GM18520 (cell line): ENCODE results near the gene PEAR1.

ENCODE experiments used
- ATAC-seq: cut with Tn5 transposase; IDR thresholded peaks from one replicate; pipeline ENCODE4 v1.9.1; 2021; ENCODE audit not compliant: unreplicated experiment

The PEAR1 gene

GRCh38 chr1:156899956-156900718 lies 6.6 kb downstream of the PEAR1 start:
- no peak for ATAC-seq

DNA sequence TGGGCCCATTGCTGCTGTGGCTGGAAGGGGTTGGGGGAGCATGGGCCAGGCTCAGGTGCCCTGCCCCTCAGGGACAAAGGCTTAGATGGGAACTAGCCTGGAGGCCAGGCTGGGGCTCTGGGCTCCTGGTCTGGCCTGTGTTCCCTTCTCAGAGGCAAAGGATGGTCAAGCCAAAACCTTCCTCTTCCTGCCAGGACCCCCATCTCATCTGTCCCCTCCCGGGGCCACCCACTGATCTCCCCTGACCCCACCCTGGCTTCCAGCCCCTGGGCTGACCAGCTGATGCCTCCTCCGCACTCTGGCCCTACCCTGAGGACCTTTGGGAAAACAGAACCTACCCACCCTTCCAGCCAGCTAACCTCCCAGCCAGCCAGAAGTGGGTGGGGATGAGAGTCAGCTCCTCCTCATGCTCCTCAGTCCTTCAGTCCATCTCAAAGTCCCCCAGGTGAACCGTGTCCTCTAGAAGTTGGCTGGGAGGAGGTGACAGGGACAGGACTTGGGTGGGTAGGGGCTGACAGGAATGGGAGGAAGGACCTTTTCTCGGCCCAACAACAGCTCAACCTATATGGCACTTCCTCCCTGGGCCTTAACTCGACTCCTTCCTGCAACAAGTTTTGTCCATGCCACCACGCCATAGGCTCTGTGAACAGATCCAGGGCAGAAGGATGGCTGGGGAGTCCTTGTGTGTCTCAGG lies 7.5 kb downstream of the PEAR1 start:
- no peak for ATAC-seq

- no peak for ATAC-seq
Measured at GRCh38 chr1:156901590-156901900, 8.0 kb downstream of the PEAR1 start.

GRCh38 chr1:156901966-156902915 lies 8.7 kb downstream of the PEAR1 start:
- ATAC-seq = no peak

DNA sequence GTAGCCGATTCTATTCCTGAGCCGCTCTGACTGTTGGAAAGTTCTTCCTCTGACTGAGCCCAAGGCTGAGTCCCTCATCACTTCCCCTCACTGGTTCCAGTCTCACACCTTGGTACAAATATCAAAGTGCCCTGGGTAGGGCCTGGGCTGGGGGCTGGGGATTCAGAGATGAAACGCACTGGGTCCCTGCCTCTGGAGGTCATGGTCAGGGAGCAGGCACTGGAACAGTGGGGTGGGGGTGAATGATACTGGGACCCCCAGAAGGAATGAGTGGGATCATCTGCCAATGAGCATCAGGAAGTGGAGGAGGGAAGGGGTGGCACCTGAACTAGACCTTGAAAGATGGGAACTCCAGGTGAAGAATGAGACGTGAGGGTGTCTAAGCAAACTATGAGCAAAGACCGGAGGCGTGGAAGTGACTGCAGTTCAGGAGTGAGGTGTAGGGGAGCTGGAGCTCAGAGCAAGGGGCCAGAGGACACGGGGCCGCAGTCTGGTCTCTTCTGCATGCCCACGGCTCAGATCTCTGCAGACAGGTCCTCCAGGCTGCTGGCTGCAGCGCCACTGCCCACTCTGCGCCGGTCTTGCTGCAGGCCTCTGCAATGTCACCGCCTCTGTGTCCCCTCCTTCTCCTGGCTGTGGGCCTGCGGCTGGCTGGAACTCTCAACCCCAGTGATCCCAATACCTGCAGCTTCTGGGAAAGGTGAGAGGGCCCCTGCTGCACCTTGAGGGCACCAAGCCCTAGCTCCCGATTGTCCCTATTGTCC lies 10.0 kb downstream of the PEAR1 start:
- ATAC-seq = no peak

DNA sequence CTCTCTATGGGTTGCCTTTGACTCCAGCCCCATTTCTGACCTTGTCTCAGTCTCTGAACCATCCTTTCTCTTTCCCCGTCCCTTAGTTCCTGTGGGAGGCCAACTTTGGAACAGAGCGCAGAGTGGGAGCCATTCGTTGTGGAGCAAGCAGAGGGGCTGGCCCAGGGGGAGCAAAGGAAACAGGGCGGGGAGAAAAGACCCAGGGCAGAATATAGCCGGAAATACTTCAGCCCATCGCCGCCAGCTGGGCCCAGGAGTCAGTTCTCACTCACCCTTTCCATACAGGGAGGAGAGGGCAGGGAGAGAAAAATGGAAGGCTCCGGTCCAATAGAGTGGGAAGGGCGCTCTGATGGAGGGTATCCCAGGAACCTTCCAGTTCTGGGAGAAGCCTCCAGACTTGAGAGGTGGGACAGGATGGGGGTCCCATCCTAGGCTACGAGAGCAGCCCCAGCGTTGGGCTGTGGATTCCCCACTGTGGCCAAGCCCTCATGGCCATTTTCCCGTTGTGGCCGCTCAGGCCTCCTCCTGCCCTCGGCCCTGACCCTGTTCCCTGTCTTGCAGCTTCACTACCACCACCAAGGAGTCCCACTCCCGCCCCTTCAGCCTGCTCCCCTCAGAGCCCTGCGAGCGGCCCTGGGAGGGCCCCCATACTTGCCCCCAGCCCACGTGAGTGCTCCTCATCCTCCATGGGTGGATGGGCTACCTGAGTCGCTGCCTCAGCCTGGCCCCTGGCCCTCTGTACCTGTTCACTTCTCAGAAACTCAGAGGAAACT lies 10.9 kb downstream of the PEAR1 start:
- no peak for ATAC-seq

DNA sequence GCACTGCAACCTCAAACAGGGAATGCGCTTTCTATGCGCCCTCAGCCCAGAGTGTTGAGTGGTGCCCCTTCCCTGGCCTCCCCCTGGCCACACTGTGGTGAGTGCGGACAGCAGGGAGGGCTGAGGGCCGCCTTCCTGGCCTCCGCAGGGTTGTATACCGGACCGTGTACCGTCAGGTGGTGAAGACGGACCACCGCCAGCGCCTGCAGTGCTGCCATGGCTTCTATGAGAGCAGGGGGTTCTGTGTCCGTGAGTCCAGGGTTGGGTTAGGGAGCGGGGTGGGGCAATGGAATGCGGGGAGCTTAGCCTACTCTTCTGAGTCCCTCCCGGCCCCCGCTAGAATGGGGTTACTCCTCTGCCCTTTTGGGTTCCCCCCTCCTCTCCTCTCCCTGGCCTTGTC lies 11.7 kb downstream of the PEAR1 start:
- no peak for ATAC-seq

DNA sequence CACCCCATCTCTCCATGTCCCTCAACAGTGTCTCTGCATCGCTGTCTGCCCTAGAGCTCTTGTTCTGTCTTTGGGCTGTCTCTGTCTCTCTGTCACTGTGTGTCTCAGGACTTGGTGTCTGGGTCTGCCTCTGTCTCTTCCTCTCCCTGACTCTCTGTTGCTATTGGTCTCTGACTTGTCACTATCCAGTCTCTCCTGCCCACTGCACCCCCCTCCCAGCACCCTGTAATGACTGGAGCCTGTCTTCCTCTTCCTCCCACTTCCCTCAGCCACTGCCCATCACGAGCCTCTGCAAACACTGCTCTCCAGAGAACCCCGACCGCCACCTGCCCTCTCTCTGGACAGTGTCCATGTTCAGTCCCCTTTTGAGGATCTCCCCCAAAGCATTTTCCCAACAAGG lies 12.1 kb downstream of the PEAR1 start:
- ATAC-seq = no peak

- ATAC-seq = no peak
Measured at GRCh38 chr1:156906206-156906906, 12.8 kb downstream of the PEAR1 start.

GRCh38 chr1:156908541-156908940 lies 15.0 kb downstream of the PEAR1 start:
- no peak for ATAC-seq

GRCh38 chr1:156908955-156909354 lies 15.4 kb downstream of the PEAR1 start:
- no peak for ATAC-seq

DNA sequence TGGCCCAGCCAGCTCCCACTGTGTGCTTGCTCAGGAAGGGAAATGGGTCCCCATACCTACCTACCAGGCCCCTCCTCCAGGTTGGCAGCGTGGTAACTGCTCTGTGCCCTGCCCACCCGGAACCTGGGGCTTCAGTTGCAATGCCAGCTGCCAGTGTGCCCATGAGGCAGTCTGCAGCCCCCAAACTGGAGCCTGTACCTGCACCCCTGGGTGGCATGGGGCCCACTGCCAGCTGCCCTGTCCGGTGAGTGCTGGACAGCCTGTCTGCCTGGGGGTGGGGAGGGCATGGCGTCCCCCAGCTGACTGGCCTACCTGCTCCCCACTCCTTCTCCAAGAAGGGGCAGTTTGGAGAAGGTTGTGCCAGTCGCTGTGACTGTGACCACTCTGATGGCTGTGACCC lies 16.2 kb downstream of the PEAR1 start:
- ATAC-seq = no peak

DNA sequence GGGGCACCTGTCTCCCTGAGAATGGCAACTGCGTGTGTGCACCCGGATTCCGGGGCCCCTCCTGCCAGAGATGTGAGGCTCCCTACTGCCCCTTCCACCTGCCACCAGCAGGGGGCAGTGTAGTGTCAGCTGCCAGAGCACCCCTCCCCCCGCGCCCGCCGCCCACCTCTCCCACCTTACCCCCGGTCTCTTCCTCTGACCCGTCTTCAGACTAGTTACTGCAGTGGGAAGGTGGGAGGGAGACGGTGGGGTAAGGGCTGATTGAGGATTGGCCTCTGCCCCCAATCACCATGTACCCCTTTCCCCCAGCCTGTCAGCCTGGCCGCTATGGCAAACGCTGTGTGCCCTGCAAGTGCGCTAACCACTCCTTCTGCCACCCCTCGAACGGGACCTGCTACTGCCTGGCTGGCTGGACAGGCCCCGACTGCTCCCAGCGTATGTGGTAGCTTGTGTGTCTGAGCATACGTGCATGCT lies 16.8 kb downstream of the PEAR1 start:
- ATAC-seq = no peak

GRCh38 chr1:156911577-156912298 lies 18.2 kb downstream of the PEAR1 start:
- no peak for ATAC-seq

- no peak for ATAC-seq
Measured at GRCh38 chr1:156912310-156912709, 18.8 kb downstream of the PEAR1 start.

DNA sequence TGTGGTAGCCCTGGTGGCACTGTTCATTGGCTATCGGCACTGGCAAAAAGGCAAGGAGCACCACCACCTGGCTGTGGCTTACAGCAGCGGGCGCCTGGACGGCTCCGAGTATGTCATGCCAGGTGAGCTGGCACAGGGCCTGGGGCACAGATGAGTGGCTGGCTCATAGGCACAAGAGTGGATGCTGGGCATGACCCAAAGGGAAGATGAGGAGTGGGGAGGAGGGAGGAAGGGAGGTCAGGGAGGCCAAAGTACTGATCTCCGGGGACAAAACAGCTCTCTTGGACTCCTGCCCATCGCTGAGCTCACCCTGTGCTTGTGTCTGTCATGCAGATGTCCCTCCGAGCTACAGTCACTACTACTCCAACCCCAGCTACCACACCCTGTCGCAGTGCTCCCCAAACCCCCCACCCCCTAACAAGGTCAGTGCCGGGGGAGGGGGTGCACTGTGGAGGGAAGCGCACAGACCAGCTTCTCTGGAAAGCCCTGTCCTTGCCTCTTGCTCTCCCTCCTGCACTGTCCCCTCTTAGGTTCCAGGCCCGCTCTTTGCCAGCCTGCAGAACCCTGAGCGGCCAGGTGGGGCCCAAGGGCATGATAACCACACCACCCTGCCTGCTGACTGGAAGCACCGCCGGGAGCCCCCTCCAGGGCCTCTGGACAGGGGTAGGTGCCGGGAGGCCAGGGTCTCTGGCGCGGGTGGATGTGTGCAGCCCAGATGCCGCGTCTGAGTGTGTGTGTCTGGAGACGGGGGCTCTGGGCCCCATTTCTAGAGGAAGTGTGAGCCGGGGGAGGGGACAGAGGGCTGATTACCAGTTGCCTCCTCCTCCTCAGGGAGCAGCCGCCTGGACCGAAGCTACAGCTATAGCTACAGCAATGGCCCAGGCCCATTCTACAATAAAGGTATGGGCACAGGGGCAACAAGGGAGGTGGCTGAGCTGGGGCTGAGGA lies 19.6 kb downstream of the PEAR1 start:
- no peak for ATAC-seq

DNA sequence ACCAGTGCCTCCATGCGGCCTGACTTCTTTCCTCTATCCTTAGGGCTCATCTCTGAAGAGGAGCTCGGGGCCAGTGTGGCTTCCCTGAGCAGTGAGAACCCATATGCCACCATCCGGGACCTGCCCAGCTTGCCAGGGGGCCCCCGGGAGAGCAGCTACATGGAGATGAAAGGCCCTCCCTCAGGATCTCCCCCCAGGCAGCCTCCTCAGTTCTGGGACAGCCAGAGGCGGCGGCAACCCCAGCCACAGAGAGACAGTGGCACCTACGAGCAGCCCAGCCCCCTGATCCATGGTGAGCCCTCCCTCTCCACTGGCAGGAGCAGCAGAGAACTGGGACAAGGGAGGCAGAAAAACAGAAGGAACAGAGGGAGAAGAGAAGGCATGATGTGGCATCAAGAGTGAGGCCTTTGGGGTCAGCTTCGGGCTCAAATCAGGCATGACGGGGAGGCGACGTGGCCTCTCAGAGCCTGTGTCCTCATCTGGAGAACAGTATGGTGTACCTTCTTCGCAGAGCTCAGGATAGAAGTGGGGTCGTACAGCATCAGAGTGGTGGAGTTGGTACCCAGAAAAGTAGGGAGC lies 20.4 kb downstream of the PEAR1 start:
- ATAC-seq = no peak
